ENCODE results near the gene FAM13B. TPM values are rescaled to one million over a fixed set of nuclear protein-coding genes. Genes with fewer than 3 reads are reported as not detected.
A peak's percentile ranks its signal among the peaks of the same experiment; 100 is the strongest.

The FAM13B gene
- total and polyA plus RNA-seq, 10 of the 15 experiments (the other 5 are each of a cell fraction or from before 2014, with no cell fraction given) = 3.6 to 30.0 (median 20.3) TPM

DNA sequence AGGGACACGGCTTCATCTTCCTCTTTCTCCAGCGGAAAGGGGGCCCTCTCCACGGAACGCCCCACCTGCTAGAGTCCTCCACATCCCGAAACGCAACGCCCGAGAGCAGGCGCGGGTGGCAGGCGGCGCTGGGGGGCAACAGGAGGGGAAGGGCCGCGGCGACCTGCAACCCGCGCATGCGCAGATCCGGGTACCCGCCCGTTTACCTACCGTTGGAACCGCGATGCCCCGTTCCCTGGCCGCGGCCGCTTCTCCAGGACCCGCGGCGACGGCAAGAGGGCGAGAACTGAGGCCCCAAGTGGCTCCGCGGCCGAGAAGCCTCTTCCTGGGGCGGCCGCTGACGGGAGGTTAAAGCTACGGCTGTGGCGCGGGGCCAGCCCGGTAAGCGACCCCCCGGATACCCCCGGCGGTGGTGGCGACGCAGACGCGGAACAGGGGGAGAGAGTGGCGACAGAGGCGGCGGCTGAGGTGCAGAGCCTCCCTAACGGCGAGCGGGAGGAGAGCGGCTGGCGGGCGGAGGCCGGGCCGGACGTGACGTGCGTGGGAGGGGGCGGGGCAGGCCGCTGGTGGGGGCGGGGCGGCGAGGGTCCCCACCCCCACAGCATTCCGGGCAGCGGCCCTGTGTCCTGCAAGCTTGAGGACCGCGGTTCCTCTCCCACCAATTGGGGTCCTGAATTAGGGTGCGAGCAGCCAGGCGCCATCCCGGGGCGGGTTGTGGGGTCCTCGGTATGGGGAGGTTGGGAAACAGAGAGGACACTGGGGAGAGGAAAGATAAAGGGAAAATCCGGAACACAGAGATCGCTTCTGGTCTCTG lies at the start of gene FAM13B (continued):
- TF ChIP-seq, protein P1, sequence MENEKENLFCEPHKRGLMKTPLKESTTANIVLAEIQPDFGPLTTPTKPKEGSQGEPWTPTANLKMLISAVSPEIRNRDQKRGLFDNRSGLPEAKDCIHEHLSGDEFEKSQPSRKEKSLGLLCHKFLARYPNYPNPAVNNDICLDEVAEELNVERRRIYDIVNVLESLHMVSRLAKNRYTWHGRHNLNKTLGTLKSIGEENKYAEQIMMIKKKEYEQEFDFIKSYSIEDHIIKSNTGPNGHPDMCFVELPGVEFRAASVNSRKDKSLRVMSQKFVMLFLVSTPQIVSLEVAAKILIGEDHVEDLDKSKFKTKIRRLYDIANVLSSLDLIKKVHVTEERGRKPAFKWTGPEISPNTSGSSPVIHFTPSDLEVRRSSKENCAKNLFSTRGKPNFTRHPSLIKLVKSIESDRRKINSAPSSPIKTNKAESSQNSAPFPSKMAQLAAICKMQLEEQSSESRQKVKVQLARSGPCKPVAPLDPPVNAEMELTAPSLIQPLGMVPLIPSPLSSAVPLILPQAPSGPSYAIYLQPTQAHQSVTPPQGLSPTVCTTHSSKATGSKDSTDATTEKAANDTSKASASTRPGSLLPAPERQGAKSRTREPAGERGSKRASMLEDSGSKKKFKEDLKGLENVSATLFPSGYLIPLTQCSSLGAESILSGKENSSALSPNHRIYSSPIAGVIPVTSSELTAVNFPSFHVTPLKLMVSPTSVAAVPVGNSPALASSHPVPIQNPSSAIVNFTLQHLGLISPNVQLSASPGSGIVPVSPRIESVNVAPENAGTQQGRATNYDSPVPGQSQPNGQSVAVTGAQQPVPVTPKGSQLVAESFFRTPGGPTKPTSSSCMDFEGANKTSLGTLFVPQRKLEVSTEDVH (IDR thresholded peaks at IDR 0.05; ENCODE audit: low read depth, partially characterized antibody) = no peak
- TF ChIP-seq, protein P2, sequence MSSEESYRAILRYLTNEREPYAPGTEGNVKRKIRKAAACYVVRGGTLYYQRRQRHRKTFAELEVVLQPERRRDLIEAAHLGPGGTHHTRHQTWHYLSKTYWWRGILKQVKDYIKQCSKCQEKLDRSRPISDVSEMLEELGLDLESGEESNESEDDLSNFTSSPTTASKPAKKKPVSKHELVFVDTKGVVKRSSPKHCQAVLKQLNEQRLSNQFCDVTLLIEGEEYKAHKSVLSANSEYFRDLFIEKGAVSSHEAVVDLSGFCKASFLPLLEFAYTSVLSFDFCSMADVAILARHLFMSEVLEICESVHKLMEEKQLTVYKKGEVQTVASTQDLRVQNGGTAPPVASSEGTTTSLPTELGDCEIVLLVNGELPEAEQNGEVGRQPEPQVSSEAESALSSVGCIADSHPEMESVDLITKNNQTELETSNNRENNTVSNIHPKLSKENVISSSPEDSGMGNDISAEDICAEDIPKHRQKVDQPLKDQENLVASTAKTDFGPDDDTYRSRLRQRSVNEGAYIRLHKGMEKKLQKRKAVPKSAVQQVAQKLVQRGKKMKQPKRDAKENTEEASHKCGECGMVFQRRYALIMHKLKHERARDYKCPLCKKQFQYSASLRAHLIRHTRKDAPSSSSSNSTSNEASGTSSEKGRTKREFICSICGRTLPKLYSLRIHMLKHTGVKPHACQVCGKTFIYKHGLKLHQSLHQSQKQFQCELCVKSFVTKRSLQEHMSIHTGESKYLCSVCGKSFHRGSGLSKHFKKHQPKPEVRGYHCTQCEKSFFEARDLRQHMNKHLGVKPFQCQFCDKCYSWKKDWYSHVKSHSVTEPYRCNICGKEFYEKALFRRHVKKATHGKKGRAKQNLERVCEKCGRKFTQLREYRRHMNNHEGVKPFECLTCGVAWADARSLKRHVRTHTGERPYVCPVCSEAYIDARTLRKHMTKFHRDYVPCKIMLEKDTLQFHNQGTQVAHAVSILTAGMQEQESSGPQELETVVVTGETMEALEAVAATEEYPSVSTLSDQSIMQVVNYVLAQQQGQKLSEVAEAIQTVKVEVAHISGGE (CRISPR knock-in tag; IDR thresholded peaks at IDR 0.05) = no peak
- TF ChIP-seq E2F4 (IDR thresholded peaks at IDR 0.05; ENCODE audit: low read depth, low read length) (no peak), IRF5 (IDR thresholded peaks at IDR 0.05; ENCODE audit: borderline replicate concordance) (no peak), MEF2B (IDR thresholded peaks at IDR 0.05; ENCODE audit: partially characterized antibody, poor library complexity, severe bottlenecking) (peak; percentile 18), IRF4 (IDR thresholded peaks at IDR 0.05; ENCODE audit: low read depth, low read length) (no peak), BACH1 (IDR thresholded peaks at IDR 0.05; ENCODE audit: borderline replicate concordance) (0 out of 2 replicates have a peak, but pooled peaks have one; percentile 18), KDM1A (IDR thresholded peaks at IDR 0.05; ENCODE audit: borderline replicate concordance) (no peak), PAX5 (IDR thresholded peaks at IDR 0.05; ENCODE audit: borderline replicate concordance, low read depth, low read length) (no peak), TARDBP (IDR thresholded peaks at IDR 0.05; ENCODE audit: borderline replicate concordance) (no peak), ZNF24 (IDR thresholded peaks at IDR 0.05) (no peak), ZNF217 (IDR thresholded peaks at IDR 0.05) (no peak), SIN3A (IDR thresholded peaks at IDR 0.05; ENCODE audit: low read depth, low read length) (peak; percentile 77), ZNF687 (IDR thresholded peaks at IDR 0.05) (peak; percentile 68), ZSCAN29 (IDR thresholded peaks at IDR 0.05) (no peak), CBX5 (IDR thresholded peaks at IDR 0.05; ENCODE audit: low read depth) (no peak), RB1 (IDR thresholded peaks at IDR 0.05; ENCODE audit: borderline replicate concordance) (no peak)

Measured in GM12878 (cell line).